ENCODE data around the gene VIPAS39.
"Not testable (repeated sequence)": the region's sequence is repeated elsewhere in the genome, so short reads cannot be mapped to it uniquely, and the experiment has no call there.

The VIPAS39 gene

DNA sequence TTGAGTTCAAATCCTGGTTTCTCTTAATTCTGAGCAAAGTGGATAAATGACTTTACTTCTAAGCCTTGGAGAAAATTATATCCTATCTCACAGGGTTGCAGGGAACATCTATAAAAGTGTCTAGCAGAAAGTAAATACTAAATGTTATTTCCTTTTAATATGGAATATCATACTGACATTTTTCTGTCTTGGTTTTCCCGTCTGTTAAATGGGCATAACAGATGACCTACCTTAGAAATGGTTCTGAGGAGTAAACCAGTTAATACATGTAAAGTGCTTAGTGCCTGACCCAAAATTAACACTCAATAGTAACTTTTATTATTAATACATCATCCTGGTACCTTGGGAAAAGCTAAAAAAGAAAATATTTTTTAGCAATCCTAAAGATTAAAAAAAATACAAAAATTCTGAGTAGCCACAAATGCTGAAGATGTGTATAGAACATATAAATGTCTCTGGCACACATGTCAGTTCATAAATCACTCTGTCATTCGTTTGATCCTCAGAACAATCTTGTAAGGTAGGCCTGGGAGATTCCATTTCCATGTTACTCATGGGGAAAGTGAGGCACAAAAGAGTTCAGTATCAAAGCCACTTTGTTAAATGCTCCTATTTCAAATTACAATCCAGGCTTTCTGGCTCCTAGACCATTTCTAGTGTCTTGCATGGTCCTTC is 1.3 kb downstream of the VIPAS39 start:
- DNase-seq (ENCODE audit: insufficient read length, low spot score) (no peak), FAIRE-seq (no peak)
- TF ChIP-seq TAF1 (IDR thresholded peaks at IDR 0.05; ENCODE audit: low read depth, low read length) (no peak), PAX5 (IDR thresholded peaks at IDR 0.05; ENCODE audit: insufficient read depth, low read length, severe bottlenecking) (no peak), POLR2AphosphoS5 (IDR thresholded peaks at IDR 0.05; ENCODE audit: low read depth, low read length) (no peak), POLR2A (IDR thresholded peaks at IDR 0.05; ENCODE audit: low read depth, low read length) (no peak)

DNA sequence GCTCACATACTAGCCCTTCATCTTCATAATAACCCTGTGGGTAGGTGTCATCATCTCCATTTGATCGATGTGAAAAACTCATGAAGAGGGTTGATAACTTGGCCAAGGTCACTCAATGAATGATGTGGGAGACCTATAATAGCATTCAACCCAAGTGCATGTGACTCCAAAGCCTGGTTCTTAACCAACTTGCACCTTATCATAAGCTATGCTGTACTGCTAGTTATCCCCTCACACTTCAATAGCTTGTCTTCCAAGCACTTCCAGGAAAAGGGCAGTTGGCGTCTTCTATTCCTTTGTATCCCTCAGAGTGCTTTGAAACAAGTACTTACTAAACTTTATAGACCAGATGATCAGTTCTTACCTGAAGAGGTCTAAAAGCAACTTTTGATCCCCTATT is 15.2 kb downstream of the VIPAS39 start:
- no peak for DNase-seq (ENCODE audit: insufficient read length, low spot score)
- FAIRE-seq, result no peak
- TF ChIP-seq TAF1 (IDR thresholded peaks at IDR 0.05; ENCODE audit: low read depth, low read length), result no peak
- no peak for TF ChIP-seq POLR2AphosphoS5 (IDR thresholded peaks at IDR 0.05; ENCODE audit: low read depth, low read length)
- no peak for TF ChIP-seq SPI1 (IDR thresholded peaks at IDR 0.05; ENCODE audit: low read depth, low read length)
- TF ChIP-seq POLR2A (IDR thresholded peaks at IDR 0.05; ENCODE audit: low read depth, low read length), result no peak

DNA sequence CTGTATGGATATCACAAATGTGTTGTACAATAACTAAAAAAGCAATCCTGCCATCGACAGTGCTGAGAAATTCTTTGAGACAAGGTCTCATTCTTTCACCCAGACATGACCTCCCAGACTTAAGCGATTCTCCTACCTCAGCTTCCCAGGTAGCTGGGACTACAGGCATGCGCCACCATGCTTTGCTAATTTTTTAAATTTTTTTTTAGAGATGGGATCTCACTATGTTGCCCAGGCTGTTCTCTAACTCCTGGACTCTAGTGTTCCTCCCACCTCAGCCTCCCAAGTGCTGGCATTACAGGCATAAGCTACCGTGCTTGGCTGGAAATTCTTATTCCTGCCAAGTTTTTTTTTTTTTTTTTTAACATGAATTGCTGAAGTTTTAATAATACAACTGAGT is 17.5 kb downstream of the VIPAS39 start:
- DNase-seq (ENCODE audit: insufficient read length, low spot score), result no peak
- TF ChIP-seq TAF1 (IDR thresholded peaks at IDR 0.05; ENCODE audit: low read depth, low read length) (no peak), SPI1 (IDR thresholded peaks at IDR 0.05; ENCODE audit: low read depth, low read length) (no peak), POLR2A (IDR thresholded peaks at IDR 0.05; ENCODE audit: low read depth, low read length) (no peak), POU2F2 (IDR thresholded peaks at IDR 0.05; ENCODE audit: low read depth, low read length) (no peak), PAX5 (IDR thresholded peaks at IDR 0.05; ENCODE audit: insufficient read depth, low read length, severe bottlenecking) (no peak), POLR2AphosphoS5 (IDR thresholded peaks at IDR 0.05; ENCODE audit: low read depth, low read length) (no peak)
- no peak for FAIRE-seq

DNA sequence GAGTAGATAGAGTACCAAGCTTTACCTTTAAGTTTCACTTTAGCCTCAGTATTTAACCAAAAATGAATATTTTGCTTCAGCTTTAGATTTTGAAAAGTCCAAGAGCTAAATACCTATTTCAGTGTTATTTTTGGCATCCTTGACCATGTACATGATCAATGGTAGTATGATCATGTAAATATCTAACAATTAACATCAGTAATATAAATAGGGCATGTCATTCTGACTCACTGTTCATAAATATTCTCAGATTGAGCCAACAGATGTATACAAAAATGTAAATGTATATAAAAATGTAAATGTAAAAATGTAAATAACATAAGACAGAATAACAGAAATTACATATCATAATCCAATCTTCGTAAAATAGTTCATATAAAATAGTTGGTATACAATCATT is 18.8 kb downstream of the VIPAS39 start:
- no peak for TF ChIP-seq POU2F2 (IDR thresholded peaks at IDR 0.05; ENCODE audit: low read depth, low read length)
- no peak for TF ChIP-seq SPI1 (IDR thresholded peaks at IDR 0.05; ENCODE audit: low read depth, low read length)
- no peak for TF ChIP-seq PAX5 (IDR thresholded peaks at IDR 0.05; ENCODE audit: insufficient read depth, low read length, severe bottlenecking)
- no peak for DNase-seq (ENCODE audit: insufficient read length, low spot score)
- no peak for FAIRE-seq

DNA sequence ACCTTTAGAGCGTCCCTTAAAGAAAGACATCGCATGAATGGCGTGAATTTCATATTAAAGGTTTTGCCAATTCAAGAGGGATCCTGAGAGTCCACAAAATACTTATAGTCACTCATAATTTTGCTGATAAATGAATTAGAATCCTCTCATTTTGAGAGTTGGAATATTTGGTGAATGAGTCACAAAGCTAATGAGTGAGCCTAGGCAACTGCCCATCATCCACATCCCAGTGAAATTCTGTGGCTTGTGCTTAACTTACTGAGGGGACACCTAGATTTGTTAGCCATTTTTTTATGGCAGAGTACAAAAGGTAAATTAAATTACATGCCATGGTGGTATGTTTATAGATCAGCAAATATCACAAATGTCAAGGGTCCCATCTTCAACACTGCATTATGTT is 21.4 kb downstream of the VIPAS39 start:
- TF ChIP-seq PAX5 (IDR thresholded peaks at IDR 0.05; ENCODE audit: insufficient read depth, low read length, severe bottlenecking), result no peak
- TF ChIP-seq SPI1 (IDR thresholded peaks at IDR 0.05; ENCODE audit: low read depth, low read length), result no peak
- TF ChIP-seq POLR2A (IDR thresholded peaks at IDR 0.05; ENCODE audit: low read depth, low read length), result no peak
- no peak for TF ChIP-seq POU2F2 (IDR thresholded peaks at IDR 0.05; ENCODE audit: low read depth, low read length)
- TF ChIP-seq TAF1 (IDR thresholded peaks at IDR 0.05; ENCODE audit: low read depth, low read length), result no peak
- no peak for TF ChIP-seq POLR2AphosphoS5 (IDR thresholded peaks at IDR 0.05; ENCODE audit: low read depth, low read length)
- no peak for DNase-seq (ENCODE audit: insufficient read length, low spot score)
- no peak for FAIRE-seq

DNA sequence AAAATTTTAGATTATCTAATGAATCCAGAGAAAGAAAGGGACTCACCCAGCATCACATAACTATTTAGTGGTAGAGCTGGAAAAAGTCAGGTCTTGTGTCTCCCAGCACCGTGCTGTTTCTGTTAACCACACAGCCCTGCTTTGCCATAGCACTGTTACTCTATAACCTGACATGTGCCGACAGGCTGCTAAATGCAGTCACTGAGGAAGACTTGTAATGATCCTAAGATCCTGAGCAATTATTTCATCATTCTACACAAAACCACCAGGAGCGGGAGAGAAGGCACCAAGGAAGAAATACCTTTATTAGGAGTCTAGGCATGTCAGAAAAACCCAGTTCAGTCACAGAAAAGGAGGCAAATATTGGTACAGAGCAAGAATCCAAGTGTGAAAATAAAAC is 31.0 kb downstream of the VIPAS39 start:
- TF ChIP-seq POLR2AphosphoS5 (IDR thresholded peaks at IDR 0.05; ENCODE audit: low read depth, low read length) (no peak), SPI1 (IDR thresholded peaks at IDR 0.05; ENCODE audit: low read depth, low read length) (no peak), TAF1 (IDR thresholded peaks at IDR 0.05; ENCODE audit: low read depth, low read length) (no peak), POU2F2 (IDR thresholded peaks at IDR 0.05; ENCODE audit: low read depth, low read length) (no peak), POLR2A (IDR thresholded peaks at IDR 0.05; ENCODE audit: low read depth, low read length) (no peak), PAX5 (IDR thresholded peaks at IDR 0.05; ENCODE audit: insufficient read depth, low read length, severe bottlenecking) (no peak)
- FAIRE-seq (no peak), DNase-seq (ENCODE audit: insufficient read length, low spot score) (no peak)

DNA sequence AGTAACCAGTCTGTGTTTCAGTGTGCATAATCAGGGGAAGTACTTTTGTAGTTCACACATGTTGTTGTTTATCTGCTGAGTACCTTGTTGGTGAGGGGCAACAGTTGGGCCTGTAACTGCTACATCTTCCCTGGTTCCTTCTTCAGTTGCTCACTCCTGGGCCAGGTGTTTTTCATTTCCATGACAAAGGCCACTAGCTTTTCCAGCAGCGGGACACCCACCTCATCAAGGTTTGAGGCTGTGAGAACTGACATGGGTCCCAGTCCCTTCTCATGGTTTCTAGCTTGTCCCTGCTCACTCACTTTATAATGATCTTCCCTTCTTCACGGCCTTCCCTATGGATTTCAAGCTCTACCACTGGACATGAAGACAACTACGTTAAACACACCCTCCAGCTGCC is 32.5 kb downstream of the VIPAS39 start:
- FAIRE-seq (no peak), DNase-seq (ENCODE audit: insufficient read length, low spot score) (no peak)
- TF ChIP-seq PAX5 (IDR thresholded peaks at IDR 0.05; ENCODE audit: insufficient read depth, low read length, severe bottlenecking), result no peak
- no peak for TF ChIP-seq POLR2A (IDR thresholded peaks at IDR 0.05; ENCODE audit: low read depth, low read length)
- TF ChIP-seq SPI1 (IDR thresholded peaks at IDR 0.05; ENCODE audit: low read depth, low read length), result no peak
- no peak for TF ChIP-seq POU2F2 (IDR thresholded peaks at IDR 0.05; ENCODE audit: low read depth, low read length)
- no peak for TF ChIP-seq TAF1 (IDR thresholded peaks at IDR 0.05; ENCODE audit: low read depth, low read length)
- TF ChIP-seq POLR2AphosphoS5 (IDR thresholded peaks at IDR 0.05; ENCODE audit: low read depth, low read length), result no peak

DNA sequence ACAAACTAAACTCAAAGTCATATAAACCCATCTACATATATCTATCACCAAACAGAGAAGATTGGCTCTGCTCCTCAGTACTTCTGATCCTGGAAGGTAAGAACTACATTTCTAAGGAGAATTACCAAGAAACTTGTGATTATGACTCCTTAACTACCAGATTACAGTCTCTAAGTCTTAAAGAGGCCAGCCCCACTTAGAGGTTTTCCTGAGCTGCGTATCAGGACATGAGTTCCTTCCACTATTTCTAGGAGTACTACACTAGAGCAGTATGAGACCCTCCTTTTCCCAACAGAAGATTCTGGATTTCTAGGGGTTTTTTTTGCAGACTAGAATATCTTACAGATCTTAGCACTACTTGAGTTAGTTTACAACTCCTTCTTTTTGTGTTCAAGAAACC is 34.0 kb downstream of the VIPAS39 start, which contains the start of gene NOXRED1:
Gene NOXRED1, minus strand, starts transcription at position 101 of the 400 bp plus-strand sequence. CDS start 634 bp downstream, outside the sequence.
- no peak for DNase-seq (ENCODE audit: insufficient read length, low spot score)
- FAIRE-seq, result no peak
- no peak for TF ChIP-seq POLR2AphosphoS5 (IDR thresholded peaks at IDR 0.05; ENCODE audit: low read depth, low read length)
- TF ChIP-seq POLR2A (IDR thresholded peaks at IDR 0.05; ENCODE audit: low read depth, low read length), result no peak
- TF ChIP-seq SPI1 (IDR thresholded peaks at IDR 0.05; ENCODE audit: low read depth, low read length), result no peak
- no peak for TF ChIP-seq TAF1 (IDR thresholded peaks at IDR 0.05; ENCODE audit: low read depth, low read length)
- no peak for TF ChIP-seq PAX5 (IDR thresholded peaks at IDR 0.05; ENCODE audit: insufficient read depth, low read length, severe bottlenecking)
- TF ChIP-seq POU2F2 (IDR thresholded peaks at IDR 0.05; ENCODE audit: low read depth, low read length), result no peak

DNA sequence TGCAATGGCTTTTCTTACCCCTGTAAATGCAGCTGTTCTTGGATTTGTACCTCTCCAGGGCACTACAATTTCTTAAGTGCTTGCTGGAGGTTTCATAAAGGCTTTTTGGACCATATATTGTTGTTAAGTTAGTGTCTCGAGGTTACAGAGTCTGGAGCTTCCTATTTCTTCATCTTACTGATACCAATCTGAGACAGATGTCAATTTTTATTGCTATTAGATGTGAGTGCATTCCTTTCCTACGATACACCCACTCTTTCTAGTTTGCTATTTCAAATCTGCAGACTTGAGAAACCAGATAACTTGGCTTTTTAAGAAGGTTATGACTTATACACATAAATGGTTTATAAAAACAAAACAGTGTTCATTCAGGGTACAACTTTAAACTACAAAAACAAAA is 36.2 kb downstream of the VIPAS39 start:
- TF ChIP-seq SPI1 (IDR thresholded peaks at IDR 0.05; ENCODE audit: low read depth, low read length), result no peak
- TF ChIP-seq TAF1 (IDR thresholded peaks at IDR 0.05; ENCODE audit: low read depth, low read length), result no peak
- no peak for TF ChIP-seq POU2F2 (IDR thresholded peaks at IDR 0.05; ENCODE audit: low read depth, low read length)
- TF ChIP-seq PAX5 (IDR thresholded peaks at IDR 0.05; ENCODE audit: insufficient read depth, low read length, severe bottlenecking), result no peak
- TF ChIP-seq POLR2AphosphoS5 (IDR thresholded peaks at IDR 0.05; ENCODE audit: low read depth, low read length), result no peak
- TF ChIP-seq POLR2A (IDR thresholded peaks at IDR 0.05; ENCODE audit: low read depth, low read length), result no peak
- DNase-seq (ENCODE audit: insufficient read length, low spot score) (no peak), FAIRE-seq (no peak)

DNA sequence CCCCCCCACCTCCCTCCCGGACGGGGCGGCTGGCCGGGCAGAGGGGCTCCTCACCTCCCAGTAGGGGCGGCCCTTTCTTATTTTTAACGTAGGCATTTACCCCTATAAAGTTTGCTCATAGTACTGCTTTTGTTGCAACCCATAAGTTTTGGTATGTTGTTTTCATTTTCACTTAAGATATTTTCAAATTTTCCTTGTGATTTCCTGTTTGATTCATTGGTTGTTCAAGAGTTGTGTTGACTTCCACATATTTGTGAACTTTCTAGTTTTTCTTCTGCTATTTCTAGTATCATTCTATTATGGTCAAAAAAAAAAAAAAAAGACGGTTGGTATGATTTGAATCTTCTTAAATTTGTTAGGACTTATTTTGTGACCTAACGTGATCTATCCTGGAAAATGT is 40.6 kb downstream of the VIPAS39 start:
- TF ChIP-seq POLR2A (IDR thresholded peaks at IDR 0.05; ENCODE audit: low read depth, low read length), result no peak
- TF ChIP-seq POU2F2 (IDR thresholded peaks at IDR 0.05; ENCODE audit: low read depth, low read length), result no peak
- no peak for TF ChIP-seq POLR2AphosphoS5 (IDR thresholded peaks at IDR 0.05; ENCODE audit: low read depth, low read length)
- TF ChIP-seq PAX5 (IDR thresholded peaks at IDR 0.05; ENCODE audit: insufficient read depth, low read length, severe bottlenecking), result no peak
- no peak for TF ChIP-seq SPI1 (IDR thresholded peaks at IDR 0.05; ENCODE audit: low read depth, low read length)
- no peak for TF ChIP-seq TAF1 (IDR thresholded peaks at IDR 0.05; ENCODE audit: low read depth, low read length)
- FAIRE-seq, result no peak
- DNase-seq (ENCODE audit: insufficient read length, low spot score), result no peak

DNA sequence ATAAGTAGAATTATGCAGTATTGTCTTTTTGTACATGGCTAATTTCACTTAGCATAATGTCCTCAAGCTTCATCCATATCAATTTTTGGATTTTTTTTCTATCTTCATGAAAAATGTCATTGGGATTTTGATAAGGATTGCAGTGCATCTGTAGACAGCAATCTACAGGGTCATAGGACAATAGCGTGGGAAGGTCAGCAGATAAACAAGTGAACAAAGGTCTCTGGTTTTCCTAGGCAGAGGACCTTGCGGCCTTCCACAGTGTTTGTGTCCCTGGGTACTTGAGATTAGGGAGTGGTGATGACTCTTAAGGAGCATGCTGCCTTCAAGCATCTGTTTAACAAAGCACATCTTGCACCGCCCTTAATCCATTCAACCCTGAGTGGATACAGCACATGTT is 41.3 kb downstream of the VIPAS39 start:
- DNase-seq (ENCODE audit: insufficient read length, low spot score); FAIRE-seq: not testable (repeated sequence)

DNA sequence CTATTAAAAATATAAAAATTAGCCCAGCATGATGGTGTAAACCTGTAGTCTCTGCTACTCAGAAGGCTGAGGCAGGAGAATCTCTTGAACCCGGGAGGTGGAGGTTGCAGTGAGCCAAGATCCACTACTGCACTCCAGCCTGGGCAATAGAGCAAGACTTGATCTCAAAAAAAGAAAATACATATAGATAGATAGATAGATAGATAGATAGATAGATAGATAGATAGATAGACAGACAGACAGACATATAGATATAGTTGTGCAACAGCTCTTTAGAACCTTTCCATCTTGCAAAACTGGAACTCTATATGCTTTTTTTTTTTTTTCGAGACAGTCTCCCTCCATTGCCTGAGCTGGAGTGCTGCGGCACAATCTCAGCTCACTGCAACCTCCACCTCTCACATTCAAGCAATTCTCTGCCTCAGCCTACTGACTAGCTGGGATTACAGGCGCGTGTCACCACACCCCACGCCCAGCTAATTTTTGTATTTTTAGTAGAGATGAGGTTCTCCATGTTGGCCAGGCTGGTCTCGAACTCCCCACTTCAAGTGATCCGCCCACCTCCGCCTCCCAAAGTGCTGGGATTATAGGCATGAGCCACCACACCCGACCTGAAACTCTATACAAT is 41.9 kb downstream of the VIPAS39 start:
- not testable (repeated sequence) for DNase-seq (ENCODE audit: insufficient read length, low spot score); FAIRE-seq
